ENCODE measurements around the gene NUP54. TPM values are rescaled to one million over a fixed set of nuclear protein-coding genes. Genes with fewer than 3 reads are reported as not detected.

Gene NUP54
- total RNA-seq, 1 donor from 2014 or later: 57.2 TPM

GRCh38 chr4:76147454-76148141, 599 bp downstream of the NUP54 start:
- intact Hi-C loops (cut with micrococcal nuclease): loop anchor here (1.0 to 10.0 kb wide), 13 partner anchors 66 to 1715 kb away; partner anchors contain the start of genes CCNG2, G3BP2, MRPL1 and RCHY1

- intact Hi-C loops (cut with micrococcal nuclease): loop anchor here (10.0 kb wide), 1 partner anchor 840 kb away; no protein-coding TSS in a partner anchor
Measured at GRCh38 chr4:76144546-76144945, 3.7 kb downstream of the NUP54 start.

- intact Hi-C loops (cut with micrococcal nuclease): loop anchor here (10.0 kb wide), 1 partner anchor 844 kb away; no protein-coding TSS in a partner anchor
Measured at GRCh38 chr4:76141241-76141640, 7.0 kb downstream of the NUP54 start.

- intact Hi-C loops (cut with micrococcal nuclease): no loop called here
Measured at GRCh38 chr4:76127754-76128153, 20.4 kb downstream of the NUP54 start.

GRCh38 chr4:76125816-76126215, 22.4 kb downstream of the NUP54 start:
- intact Hi-C loops (cut with micrococcal nuclease): no loop called here

GRCh38 chr4:76120199-76120598, 28.0 kb downstream of the NUP54 start:
- intact Hi-C loops (cut with micrococcal nuclease): no loop called here

- intact Hi-C loops (cut with micrococcal nuclease): no loop called here
Measured at GRCh38 chr4:76117536-76117935, 30.7 kb downstream of the NUP54 start.

GRCh38 chr4:76116821-76117220, 31.4 kb downstream of the NUP54 start:
- intact Hi-C loops (cut with micrococcal nuclease): no loop called here

GRCh38 chr4:76108467-76109181, 39.6 kb downstream of the NUP54 start:
- intact Hi-C loops (cut with micrococcal nuclease): no loop called here

- intact Hi-C loops (cut with micrococcal nuclease): no loop called here
Measured at GRCh38 chr4:76106442-76106841, 41.8 kb downstream of the NUP54 start.

- intact Hi-C loops (cut with micrococcal nuclease): no loop called here
Measured at GRCh38 chr4:76105652-76106051, 42.5 kb downstream of the NUP54 start.

GRCh38 chr4:76096076-76096475, 52.1 kb downstream of the NUP54 start:
- intact Hi-C loops (cut with micrococcal nuclease): no loop called here

- intact Hi-C loops (cut with micrococcal nuclease): no loop called here
Measured at GRCh38 chr4:76095568-76095967, 52.6 kb downstream of the NUP54 start.

- intact Hi-C loops (cut with micrococcal nuclease): no loop called here
Measured at GRCh38 chr4:76091052-76091451, 57.1 kb downstream of the NUP54 start.

- intact Hi-C loops (cut with micrococcal nuclease): no loop called here
Measured at GRCh38 chr4:76090241-76090691, 57.9 kb downstream of the NUP54 start.

- intact Hi-C loops (cut with micrococcal nuclease): no loop called here
Measured at GRCh38 chr4:76088719-76089118, 59.5 kb downstream of the NUP54 start.

GRCh38 chr4:76087007-76087769, 61.0 kb downstream of the NUP54 start:
- intact Hi-C loops (cut with micrococcal nuclease): no loop called here

- intact Hi-C loops (cut with micrococcal nuclease): no loop called here
Measured at GRCh38 chr4:76084542-76084941, 63.7 kb downstream of the NUP54 start.

- intact Hi-C loops (cut with micrococcal nuclease): no loop called here
Measured at GRCh38 chr4:76083386-76083988, 64.7 kb downstream of the NUP54 start.

- intact Hi-C loops (cut with micrococcal nuclease): no loop called here
Measured at GRCh38 chr4:76078033-76078613, 70.1 kb downstream of the NUP54 start.

GRCh38 chr4:76074993-76075600, 73.1 kb downstream of the NUP54 start:
- intact Hi-C loops (cut with micrococcal nuclease): no loop called here
